ENCODE measurements around the gene ERMAP. TPM values are rescaled to one million over a fixed set of nuclear protein-coding genes. Genes with fewer than 3 reads are reported as not detected.

ERMAP gene
- total RNA-seq, 1 donor from 2014 or later = 10.3 TPM

GRCh38 chr1:42821690-42822089, 4.8 kb downstream of the ERMAP start:
- no peak for TF ChIP-seq CTCF (conservative IDR thresholded peaks at IDR 0.05)
- Mint-ChIP-seq H3K36me3 (no peaks in the 10 kb centered on the region), H3K4me1 (ENCODE audit: unreplicated experiment) (peaks cover 26% of the 10 kb centered on the region), H3K27me3 (no peaks in the 10 kb centered on the region), H3K9me3 (no peaks in the 10 kb centered on the region), H3K27ac (no peak overlapping the region), H3K4me3 (no peak overlapping the region)
- no peak for DNase-seq (ENCODE audit: extremely low spot score, unreplicated experiment)

- Mint-ChIP-seq H3K27ac (peak overlapping the region; percentile 10), H3K36me3 (no peaks in the 10 kb centered on the region), H3K4me1 (ENCODE audit: unreplicated experiment) (peaks cover 22% of the 10 kb centered on the region), H3K4me3 (peak overlapping the region; percentile 8), H3K9me3 (no peaks in the 10 kb centered on the region), H3K27me3 (no peaks in the 10 kb centered on the region)
- no peak for TF ChIP-seq CTCF (conservative IDR thresholded peaks at IDR 0.05)
- DNase-seq (ENCODE audit: extremely low spot score, unreplicated experiment) = no peak
Measured at GRCh38 chr1:42822800-42823392, 6.0 kb downstream of the ERMAP start.

DNA sequence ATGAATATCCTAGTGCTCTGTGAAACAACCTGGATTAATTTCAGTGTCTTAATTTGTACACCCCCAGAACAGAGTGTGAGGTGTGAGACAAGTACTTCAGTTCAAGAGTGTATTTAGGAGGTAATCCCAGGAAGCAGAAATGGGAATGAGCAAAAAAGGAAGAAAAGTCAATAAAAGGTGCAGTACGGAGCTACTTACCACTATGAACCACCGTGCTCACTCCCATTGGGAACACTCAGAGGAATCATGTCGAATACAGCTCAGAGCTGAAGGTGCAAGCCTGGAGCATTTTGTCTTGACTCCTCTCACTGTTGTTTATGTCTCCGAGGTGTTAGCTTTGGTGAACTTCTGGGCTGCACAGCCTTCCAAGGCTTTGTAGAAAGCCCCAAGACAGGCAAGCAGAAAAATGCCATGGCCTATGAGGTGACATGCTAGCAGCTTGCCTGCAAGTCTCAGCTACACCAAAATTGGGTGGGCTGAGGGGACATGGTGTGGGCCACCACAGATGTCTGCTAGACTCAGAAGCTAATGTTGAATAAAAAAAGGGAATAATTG, 7.6 kb downstream of the ERMAP start:
- no peak for TF ChIP-seq CTCF (conservative IDR thresholded peaks at IDR 0.05)
- Mint-ChIP-seq H3K4me1 (ENCODE audit: unreplicated experiment) (peaks cover 22% of the 10 kb centered on the region), H3K9me3 (no peaks in the 10 kb centered on the region), H3K27me3 (no peaks in the 10 kb centered on the region), H3K36me3 (no peaks in the 10 kb centered on the region), H3K4me3 (no peak overlapping the region), H3K27ac (no peak overlapping the region)
- DNase-seq (ENCODE audit: extremely low spot score, unreplicated experiment) = no peak

GRCh38 chr1:42825036-42825851, 8.3 kb downstream of the ERMAP start:
- H3K4me1 Mint-ChIP-seq (ENCODE audit: unreplicated experiment) = peaks cover 22% of the 10 kb centered on the region
- TF ChIP-seq CTCF (conservative IDR thresholded peaks at IDR 0.05) = no peak
- no peaks in the 10 kb centered on the region for H3K27me3 Mint-ChIP-seq
- H3K9me3 Mint-ChIP-seq = no peaks in the 10 kb centered on the region
- H3K36me3 Mint-ChIP-seq = no peaks in the 10 kb centered on the region
- DNase-seq (ENCODE audit: extremely low spot score, unreplicated experiment) = no peak
- H3K4me3 Mint-ChIP-seq = no peak overlapping the region
- H3K27ac Mint-ChIP-seq = no peak overlapping the region

- H3K9me3 Mint-ChIP-seq = no peaks in the 10 kb centered on the region
- H3K36me3 Mint-ChIP-seq = no peaks in the 10 kb centered on the region
- no peak overlapping the region for H3K27ac Mint-ChIP-seq
- no peak overlapping the region for H3K4me3 Mint-ChIP-seq
- peaks cover 10% of the 10 kb centered on the region for H3K4me1 Mint-ChIP-seq (ENCODE audit: unreplicated experiment)
- H3K27me3 Mint-ChIP-seq = no peaks in the 10 kb centered on the region
- DNase-seq (ENCODE audit: extremely low spot score, unreplicated experiment) = no peak
- TF ChIP-seq CTCF (conservative IDR thresholded peaks at IDR 0.05) = no peak
Measured at GRCh38 chr1:42830631-42831030, 13.7 kb downstream of the ERMAP start.
